ENCODE results near the gene ASTN2.

The ASTN2 gene

GRCh38 chr9:116749176-116749575 is 665.7 kb downstream of the ASTN2 start:
- DNase-seq (ENCODE audit: low read depth in 3 of 3), result no peak

DNA sequence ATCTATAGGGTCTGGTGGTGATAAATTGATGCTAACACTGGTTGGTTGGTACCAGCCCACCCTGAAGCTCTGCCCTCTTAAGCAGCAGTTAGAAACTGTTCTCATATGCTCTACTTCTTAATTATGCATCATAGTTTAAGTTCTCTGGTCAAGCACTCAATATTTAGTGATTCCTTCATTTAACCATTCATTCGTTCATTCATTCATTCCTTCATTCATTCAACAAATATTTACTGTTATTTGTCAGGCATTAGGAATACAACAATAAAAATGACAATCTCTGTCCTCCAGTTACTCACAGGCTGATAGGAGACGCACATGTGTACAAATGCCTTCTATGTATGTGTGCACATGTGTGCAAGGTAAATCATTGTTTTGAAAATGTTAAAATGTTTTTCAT is 673.1 kb downstream of the ASTN2 start:
- DNase-seq (ENCODE audit: low read depth in 3 of 3), result no peak

GRCh38 chr9:116741086-116741740 is 673.6 kb downstream of the ASTN2 start:
- no peak for DNase-seq (ENCODE audit: low read depth in 3 of 3)

- peak; percentile 11 to 62 (median 13) for DNase-seq (ENCODE audit: low read depth in 3 of 3)
Observed at GRCh38 chr9:116737152-116737546, 677.7 kb downstream of the ASTN2 start.

- no peak for DNase-seq (ENCODE audit: low read depth in 3 of 3)
Observed at GRCh38 chr9:116736399-116737151, 678.3 kb downstream of the ASTN2 start.

- no peak for DNase-seq (ENCODE audit: low read depth in 3 of 3)
Observed at GRCh38 chr9:116733010-116733641, 681.7 kb downstream of the ASTN2 start.

DNA sequence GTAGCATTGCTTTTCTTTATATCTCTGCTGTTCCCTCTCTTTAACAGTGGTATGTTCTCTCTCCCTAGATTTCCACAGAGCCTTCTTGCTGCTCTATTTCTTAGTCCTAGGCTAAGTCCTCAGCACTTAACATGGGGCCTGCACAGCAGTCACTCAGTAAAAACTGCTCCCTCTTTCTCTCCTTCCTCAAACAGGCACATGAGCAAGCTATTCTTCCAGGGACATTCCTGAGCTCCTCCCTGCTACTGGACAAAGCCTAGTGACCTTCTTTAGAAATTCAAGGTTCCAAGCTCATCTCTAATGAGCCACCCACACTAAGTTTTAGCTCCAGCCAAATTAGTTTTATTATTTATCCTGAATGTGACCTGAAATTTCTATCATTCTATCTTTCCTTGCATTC is 688.3 kb downstream of the ASTN2 start:
- no peak for DNase-seq (ENCODE audit: low read depth in 3 of 3)

- no peak for DNase-seq (ENCODE audit: low read depth in 3 of 3)
Observed at GRCh38 chr9:116724123-116724522, 690.7 kb downstream of the ASTN2 start.

- DNase-seq (ENCODE audit: low read depth in 3 of 3), result no peak
Observed at GRCh38 chr9:116721944-116722343, 692.9 kb downstream of the ASTN2 start.

GRCh38 chr9:116721411-116721810 is 693.4 kb downstream of the ASTN2 start:
- DNase-seq (ENCODE audit: low read depth in 3 of 3), result no peak

GRCh38 chr9:116720111-116720510 is 694.7 kb downstream of the ASTN2 start:
- DNase-seq (ENCODE audit: low read depth in 3 of 3), result no peak

DNA sequence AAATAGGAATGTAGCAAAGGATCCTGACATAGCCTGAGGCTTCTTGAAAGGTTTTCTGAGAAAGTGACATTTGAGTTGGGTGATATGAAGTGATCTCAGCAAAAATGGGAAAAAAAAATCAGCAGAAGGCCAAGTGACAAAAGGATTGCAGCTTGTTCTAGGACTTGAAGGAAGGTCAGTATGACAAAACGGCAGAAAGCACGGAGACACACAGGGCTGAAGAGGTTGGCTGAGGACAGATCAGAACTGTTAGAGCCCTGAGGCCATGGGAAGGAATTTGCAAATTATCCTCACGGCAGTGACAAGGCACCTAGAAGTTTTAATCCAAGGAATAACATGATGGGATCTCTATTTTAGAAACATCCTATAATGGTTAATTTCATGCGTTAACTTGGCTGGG is 696.7 kb downstream of the ASTN2 start:
- no peak for DNase-seq (ENCODE audit: low read depth in 3 of 3)

DNA sequence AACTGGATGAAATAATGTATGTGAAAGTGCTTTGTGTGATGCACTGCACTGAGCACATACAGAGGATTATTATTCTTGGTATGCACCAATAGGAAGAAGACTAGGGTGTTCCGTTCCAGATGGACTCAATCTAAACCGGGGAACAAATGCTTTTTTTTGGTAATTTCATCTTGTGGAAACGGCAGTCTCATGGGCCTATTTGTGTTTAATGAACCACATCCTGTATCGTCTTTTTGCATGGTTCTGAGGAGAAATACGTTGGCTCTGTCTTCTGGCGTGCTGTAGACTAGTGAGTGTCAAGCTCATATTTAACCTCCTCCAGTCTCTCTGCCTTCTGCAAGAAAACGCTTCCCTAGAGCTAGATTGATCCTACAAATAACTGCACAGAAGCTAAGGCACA is 697.7 kb downstream of the ASTN2 start:
- no peak for DNase-seq (ENCODE audit: low read depth in 3 of 3)

DNA sequence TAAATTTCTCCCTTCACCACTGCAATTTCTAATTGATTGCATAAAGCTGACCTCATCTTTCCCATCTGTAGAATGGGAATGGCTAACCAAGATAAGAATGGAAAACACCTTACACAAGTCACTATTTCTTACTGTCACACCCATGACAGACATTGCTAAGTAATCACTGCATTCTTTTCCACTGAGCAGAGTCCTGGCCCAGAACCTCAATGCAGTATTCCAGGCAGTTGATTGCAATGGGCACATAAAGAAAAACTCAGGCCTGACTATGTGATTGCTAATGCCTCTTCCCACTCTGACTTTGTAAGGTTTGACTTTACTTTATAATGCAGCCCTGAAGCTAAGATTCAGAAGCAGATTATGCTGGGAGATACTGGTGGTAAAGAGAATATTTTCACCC is 698.4 kb downstream of the ASTN2 start:
- no peak for DNase-seq (ENCODE audit: low read depth in 3 of 3)

GRCh38 chr9:116715751-116716150 is 699.1 kb downstream of the ASTN2 start:
- no peak for DNase-seq (ENCODE audit: low read depth in 3 of 3)

GRCh38 chr9:116713271-116713670 is 701.6 kb downstream of the ASTN2 start:
- DNase-seq (ENCODE audit: low read depth in 3 of 3), result no peak

GRCh38 chr9:116712781-116713180 is 702.1 kb downstream of the ASTN2 start:
- DNase-seq (ENCODE audit: low read depth in 3 of 3), result no peak

DNA sequence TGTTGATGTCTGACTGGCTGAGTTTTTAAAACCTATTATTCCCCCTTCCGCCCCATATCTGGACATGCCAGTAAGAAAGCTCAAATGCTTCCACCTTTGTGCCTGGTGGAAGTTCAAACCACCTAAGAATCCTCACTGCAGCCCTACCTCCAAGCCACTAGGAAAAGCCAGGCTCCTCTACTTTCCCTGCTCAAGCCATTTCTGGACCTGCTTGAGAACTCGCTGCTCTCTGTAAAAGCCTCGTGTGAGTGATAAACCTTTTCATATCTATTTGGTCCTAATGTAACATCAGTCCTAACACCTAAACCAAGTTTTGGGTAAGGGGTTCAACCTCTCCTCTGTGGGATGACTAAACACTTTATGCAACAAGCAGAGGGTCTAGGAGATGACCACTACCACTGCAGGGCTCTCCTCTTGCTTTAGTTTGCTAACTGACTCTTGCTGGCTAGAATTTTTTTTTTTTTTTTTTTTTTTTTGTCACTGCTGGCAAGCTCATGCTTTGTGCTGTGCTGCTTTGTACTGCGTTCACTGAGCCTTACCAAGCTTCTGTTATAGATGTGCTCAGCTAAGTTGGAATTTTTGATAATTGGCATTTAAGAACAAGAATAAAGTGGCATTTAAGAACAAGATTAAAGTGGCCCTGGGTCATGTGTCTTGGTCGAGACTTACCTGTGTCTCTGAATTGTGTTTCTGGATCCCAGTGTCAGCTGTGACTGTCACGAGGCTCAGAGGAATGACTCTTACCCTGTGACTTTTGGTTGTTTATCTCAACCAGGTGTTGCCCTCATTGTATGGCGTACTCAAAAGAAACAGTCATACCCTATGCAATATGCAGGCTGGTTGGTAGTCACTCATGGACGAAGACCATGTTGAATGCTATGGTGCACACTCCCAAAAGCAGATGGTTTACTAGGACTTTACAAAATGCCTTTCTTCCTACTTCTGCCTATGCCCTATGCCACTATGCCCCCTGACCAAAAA is 708.3 kb downstream of the ASTN2 start:
- DNase-seq (ENCODE audit: low read depth in 3 of 3), result no peak

DNA sequence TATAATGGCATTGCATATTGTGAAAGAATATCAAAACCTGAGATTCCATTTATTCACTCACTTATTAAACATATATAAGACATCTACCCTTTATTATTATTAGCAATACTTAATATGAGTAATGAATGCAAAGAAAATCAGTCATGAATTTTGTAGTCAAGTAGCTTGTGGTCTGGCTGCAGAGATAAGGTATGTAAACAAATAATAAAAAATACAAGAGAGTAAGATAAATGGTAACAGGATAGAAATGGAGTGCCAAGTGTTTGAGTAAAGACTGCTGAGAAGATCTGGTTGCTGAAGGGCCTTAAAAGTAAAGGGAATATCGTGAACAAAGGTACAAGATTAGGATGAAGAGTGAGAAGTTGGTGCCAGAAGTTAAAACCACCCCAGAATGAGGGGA is 709.3 kb downstream of the ASTN2 start:
- no peak for DNase-seq (ENCODE audit: low read depth in 3 of 3)

DNA sequence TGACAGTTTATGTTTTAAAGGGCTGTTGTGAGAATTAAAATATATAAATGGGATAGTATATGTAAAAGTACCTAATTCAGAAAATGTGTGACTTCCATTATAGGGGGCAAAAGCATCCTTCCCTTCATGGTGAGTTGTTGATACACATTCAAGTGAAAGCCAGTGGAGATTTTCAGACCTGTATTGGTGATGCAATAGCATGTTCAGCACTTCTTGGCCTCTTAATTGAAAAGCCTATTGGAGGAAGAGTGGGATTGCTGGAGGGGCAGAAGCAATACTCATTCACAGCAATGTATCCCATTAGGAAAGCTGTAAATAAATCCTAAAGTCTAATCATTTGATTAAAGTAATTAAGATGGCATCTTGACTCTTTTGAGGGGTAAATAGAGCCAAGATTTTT is 710.4 kb downstream of the ASTN2 start:
- DNase-seq (ENCODE audit: low read depth in 3 of 3), result no peak

- DNase-seq (ENCODE audit: low read depth in 3 of 3), result no peak
Observed at GRCh38 chr9:116703634-116704033, 711.2 kb downstream of the ASTN2 start.

All from stimulated activated CD4-positive, alpha-beta T cell treated with anti-CD3 and anti-CD28 coated beads, TNF-alpha, amount 100 ng/mL, for 24 hours (primary cell).